ENCODE results near the gene FABP6.

- TF ChIP-seq CTCF (IDR thresholded peaks at IDR 0.05) (no peak), SIN3A (IDR thresholded peaks at IDR 0.05; ENCODE audit: borderline replicate concordance, insufficient read depth, low read depth, low read length) (no peak), REST (IDR thresholded peaks at IDR 0.05; ENCODE audit: insufficient read depth in 1 of 2, low read depth in 2 of 2, low read length in 1 of 2) (no peak), POLR2AphosphoS5 (IDR thresholded peaks at IDR 0.05; ENCODE audit: low read depth, low read length) (no peak)
Measured at GRCh38 chr5:160280384-160281095, 51.2 kb downstream of the FABP6 start.
